Osteocyte (in vitro differentiated cells): ENCODE measurements around the gene ITGA6. TPM values are rescaled to one million over a fixed set of nuclear protein-coding genes. Genes with fewer than 3 reads are reported as not detected.

Experiments
- DNase-seq: peaks from one replicate; pipeline ENCODE4 v3.0.0; 2021; ENCODE audit warnings: mixed read lengths; ENCODE audit not compliant: unreplicated experiment; ENCODE audit errors: extremely low spot score
- H3K27ac Mint-ChIP-seq: one replicate; pipeline ENCODE4 v1.8.0; 2021; ENCODE audit warnings: mild to moderate bottlenecking, mixed read lengths; ENCODE audit not compliant: unreplicated experiment
- H3K27me3 Mint-ChIP-seq: one replicate; pipeline ENCODE4 v1.8.0; 2021; ENCODE audit warnings: mixed read lengths; ENCODE audit not compliant: unreplicated experiment
- H3K36me3 Mint-ChIP-seq: one replicate; pipeline ENCODE4 v1.8.0; 2021; ENCODE audit warnings: mixed read lengths; ENCODE audit not compliant: unreplicated experiment
- H3K4me1 Mint-ChIP-seq: one replicate; pipeline ENCODE4 v1.8.0; 2021; ENCODE audit warnings: mixed read lengths; ENCODE audit not compliant: unreplicated experiment
- H3K4me3 Mint-ChIP-seq: one replicate; pipeline ENCODE4 v1.8.0; 2021; ENCODE audit warnings: mild to moderate bottlenecking, moderate library complexity, mixed read lengths; ENCODE audit not compliant: unreplicated experiment
- H3K9me3 Mint-ChIP-seq: one replicate; pipeline ENCODE4 v1.8.0; 2021; ENCODE audit warnings: mixed read lengths; ENCODE audit not compliant: unreplicated experiment
- CTCF ChIP-seq: fragments of 200-600 bp; sonication (generic); IDR thresholded peaks from 2 replicates; pipeline ENCODE4 v1.5.0; 2021; ENCODE audit warnings: antibody characterized with exemption, mild to moderate bottlenecking, moderate library complexity
- total RNA-seq: library from RNA; stranded (reverse); gene quantifications from 2 replicates; pipeline ENCODE4 v1.2.1, GENCODE V29; 2021

ITGA6 gene
- total RNA-seq, 1 donor from 2014 or later = 4.2 TPM

GRCh38 chr2:172430678-172431077 is 3.3 kb downstream of the ITGA6 start:
- peaks cover 13% of the 10 kb centered on the region for H3K4me1 Mint-ChIP-seq
- H3K9me3 Mint-ChIP-seq = no peaks in the 10 kb centered on the region
- no peak overlapping the region for H3K27ac Mint-ChIP-seq
- H3K4me3 Mint-ChIP-seq = no peak overlapping the region
- no peaks in the 10 kb centered on the region for H3K36me3 Mint-ChIP-seq
- peaks cover 11% of the 10 kb centered on the region for H3K27me3 Mint-ChIP-seq
- no peak for TF ChIP-seq CTCF
- no peak for DNase-seq

- no peak for DNase-seq
- no peak overlapping the region for H3K4me3 Mint-ChIP-seq
- peaks cover 7% of the 10 kb centered on the region for H3K27me3 Mint-ChIP-seq
- TF ChIP-seq CTCF = no peak
- H3K9me3 Mint-ChIP-seq = no peaks in the 10 kb centered on the region
- H3K4me1 Mint-ChIP-seq = peaks cover 13% of the 10 kb centered on the region
- H3K27ac Mint-ChIP-seq = no peak overlapping the region
- no peaks in the 10 kb centered on the region for H3K36me3 Mint-ChIP-seq
These were observed 4.1 kb downstream of the ITGA6 start for GRCh38 chr2:172431463-172431862.

- TF ChIP-seq CTCF = no peak
- Mint-ChIP-seq H3K9me3 (no peaks in the 10 kb centered on the region), H3K27me3 (peaks cover 2% of the 10 kb centered on the region), H3K4me3 (no peak overlapping the region), H3K36me3 (no peaks in the 10 kb centered on the region), H3K4me1 (peaks cover 12% of the 10 kb centered on the region), H3K27ac (no peak overlapping the region)
- no peak for DNase-seq
These were observed 4.6 kb downstream of the ITGA6 start for GRCh38 chr2:172431993-172432392.

- no peak for DNase-seq
- no peak for TF ChIP-seq CTCF
- H3K27me3 Mint-ChIP-seq = peaks cover 2% of the 10 kb centered on the region
- H3K4me3 Mint-ChIP-seq = no peak overlapping the region
- H3K9me3 Mint-ChIP-seq = no peaks in the 10 kb centered on the region
- no peaks in the 10 kb centered on the region for H3K36me3 Mint-ChIP-seq
- H3K27ac Mint-ChIP-seq = no peak overlapping the region
- peaks cover 9% of the 10 kb centered on the region for H3K4me1 Mint-ChIP-seq
These were observed 5.8 kb downstream of the ITGA6 start for GRCh38 chr2:172433144-172433543.

GRCh38 chr2:172434821-172435605 is 7.6 kb downstream of the ITGA6 start:
- H3K27ac Mint-ChIP-seq = no peak overlapping the region
- H3K4me3 Mint-ChIP-seq = no peak overlapping the region

More at GRCh38 chr2:172434821-172435605, 7.6 kb downstream of the ITGA6 start:
- H3K4me1 Mint-ChIP-seq = peaks cover 14% of the 10 kb centered on the region
- no peaks in the 10 kb centered on the region for H3K9me3 Mint-ChIP-seq
- no peaks in the 10 kb centered on the region for H3K36me3 Mint-ChIP-seq
- H3K27me3 Mint-ChIP-seq = peaks cover 2% of the 10 kb centered on the region
- DNase-seq = no peak
- TF ChIP-seq CTCF = no peak
